GM12878 (cell line): Measurements from ENCODE around the gene CPNE5. TPM values are rescaled to one million over a fixed set of nuclear protein-coding genes. Genes with fewer than 3 reads are reported as not detected.
A peak's percentile ranks its signal among the peaks of the same experiment; 100 is the strongest.

Source experiments
- ASH2L ChIP-seq: fragments of 300-600, 200-600 bp; sonication (generic); IDR thresholded peaks from 2 replicates; pipeline ENCODE4 v1.6.1; 2017; ENCODE audit warnings: low read depth, mild to moderate bottlenecking, borderline replicate concordance
- BACH1 ChIP-seq: fragments of 450-650 bp; IDR thresholded peaks from 2 replicates; pipeline ENCODE4 v1.6.1; 2017; ENCODE audit warnings: mild to moderate bottlenecking, borderline replicate concordance
- BCL11A ChIP-seq: IDR thresholded peaks from 2 replicates; pipeline ENCODE4 v1.6.1; 2011; ENCODE audit warnings: low read depth, low read length
- FOXK2 ChIP-seq: fragments of 450-650 bp; IDR thresholded peaks from 2 replicates; pipeline ENCODE4 v1.6.1; 2017; ENCODE audit warnings: mild to moderate bottlenecking, moderate library complexity
- GABPA ChIP-seq: IDR thresholded peaks from 2 replicates; pipeline ENCODE4 v1.6.1; 2014; ENCODE audit warnings: antibody characterized with exemption, low read depth, mild to moderate bottlenecking, inconsistent platforms
- HCFC1 ChIP-seq: fragments of 150-350 bp; IDR thresholded peaks from 2 replicates; pipeline ENCODE4 v1.6.1; 2014; ENCODE audit warnings: low read length
- LARP7 ChIP-seq: fragments of 450-650 bp; IDR thresholded peaks from 2 replicates; pipeline ENCODE4 v1.6.1; 2017; ENCODE audit warnings: mild to moderate bottlenecking
- MEF2A ChIP-seq: IDR thresholded peaks from 2 replicates; pipeline ENCODE4 v1.6.1; 2011; ENCODE audit warnings: low read depth, mild to moderate bottlenecking, low read length, moderate library complexity; ENCODE audit not compliant: insufficient read depth
- NRF1 ChIP-seq: conservative IDR thresholded peaks from 2 replicates; pipeline ENCODE4 v1.6.1; 2011; ENCODE audit warnings: mild to moderate bottlenecking, low read depth, low read length, improper control_type of control experiment
- RFX5 ChIP-seq: IDR thresholded peaks from 2 replicates; pipeline ENCODE4 v1.6.1; 2011; ENCODE audit warnings: low read depth, low read length, improper control_type of control experiment
- SIX5 ChIP-seq: IDR thresholded peaks from 2 replicates; pipeline ENCODE4 v1.6.1; 2011; ENCODE audit warnings: mild to moderate bottlenecking, low read depth, low read length, moderate library complexity; ENCODE audit not compliant: severe bottlenecking
- SMARCA5 ChIP-seq: fragments of 450-650 bp; IDR thresholded peaks from 2 replicates; pipeline ENCODE4 v1.6.1; 2017; ENCODE audit warnings: mild to moderate bottlenecking
- TARDBP ChIP-seq: IDR thresholded peaks from 2 replicates; pipeline ENCODE4 v1.6.1; 2016; ENCODE audit warnings: borderline replicate concordance
- ZBED1 ChIP-seq: IDR thresholded peaks from 2 replicates; pipeline ENCODE4 v1.6.1; 2016; ENCODE audit warnings: borderline replicate concordance
- polyA plus RNA-seq, 11 experiments: library from polyadenylated mRNA; depleted of rRNA in 4 of 11; unstranded in 6 of 11; stranded (reverse) in 5 of 11; fragments of >200 nt; fragmentation: Nextera tagmentation in 4 of 11; fragmentation: Illumina TruSeq in 1 of 11; extraction: Ambion mirVana in 4 of 11; extraction: Trizol in 1 of 11; gene quantifications; 1 replicate in 1 of 11; 2 replicates in 10 of 11; pipeline versions ENCODE4 v1.2.1 to v1.2.3, GENCODE V29; 2011 to 2016; ENCODE audit warnings: inconsistent platforms in 2 of 11, missing spikeins in 2 of 11, low read depth in 1 of 11
- total RNA-seq, 4 experiments: library from RNA; depleted of rRNA in 3 of 4; stranded (reverse); fragments of >200 nt in 3 of 4; fragmentation: Illumina TruSeq in 1 of 4; extraction: Trizol in 1 of 4; gene quantifications; 2 replicates each; pipeline versions ENCODE4 v1.2.1 to v1.2.3, GENCODE V29; 2013 to 2021
- TF ChIP-seq, protein P1 (sequence below): IDR thresholded peaks from 2 replicates; pipeline ENCODE4 v1.6.1; 2011; ENCODE audit warnings: low read depth, low read length, improper control_type of control experiment, borderline replicate concordance
- TF ChIP-seq, protein P2 (sequence below): fragments of 450-650 bp; formaldehyde crosslinking; IDR thresholded peaks from 2 replicates; pipeline ENCODE4 v1.4.0; 2022; ENCODE audit warnings: mild to moderate bottlenecking, moderate library complexity
- TF ChIP-seq, protein P3 (sequence below): fragments of 450-650 bp; conservative IDR thresholded peaks from 2 replicates; pipeline ENCODE4 v1.6.1; 2017; ENCODE audit warnings: mild to moderate bottlenecking, moderate library complexity
- TF ChIP-seq, protein P4 (sequence below): IDR thresholded peaks from 2 replicates; pipeline ENCODE4 v1.6.1; 2012; ENCODE audit warnings: low read length, inconsistent platforms
- TF ChIP-seq, protein P5 (sequence below): IDR thresholded peaks from 2 replicates; pipeline ENCODE4 v1.6.1; 2012; ENCODE audit warnings: improper control_type of control experiment, low read depth, low read length; ENCODE audit not compliant: insufficient replicate concordance

The CPNE5 gene
- total and polyA plus RNA-seq, 10 of the 15 experiments (the other 5 are each of a cell fraction or from before 2014, with no cell fraction given): 2.4 to 39.1 (median 18.2) TPM

DNA sequence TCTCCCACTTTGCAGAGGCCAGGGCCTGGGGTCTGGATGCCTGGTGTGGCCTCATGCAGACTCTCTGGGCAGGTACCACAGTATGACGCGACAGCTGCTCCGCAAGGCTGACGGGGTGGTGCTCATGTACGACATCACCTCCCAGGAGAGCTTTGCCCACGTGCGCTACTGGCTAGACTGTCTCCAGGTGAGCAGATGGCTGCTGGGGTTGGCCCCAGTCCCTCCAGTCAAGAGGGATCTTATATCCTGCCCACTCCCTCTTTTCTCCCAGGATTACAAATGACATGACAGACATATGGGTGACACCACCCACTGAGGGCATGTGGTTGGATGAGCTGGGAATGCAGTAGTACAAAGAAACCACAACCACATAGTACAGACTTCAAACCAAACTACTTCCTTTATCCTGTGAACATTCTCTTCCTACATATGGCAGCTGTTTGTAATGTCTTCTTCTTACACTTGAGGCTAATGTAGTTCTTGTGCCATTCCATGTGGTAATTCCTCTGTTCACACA is 111.7 kb downstream of the CPNE5 start (continued):
- TF ChIP-seq ZBED1 (no peak), RFX5 (no peak), SIX5 (no peak), BACH1 (no peak), ASH2L (no peak), NRF1 (no peak), HCFC1 (no peak), BCL11A (no peak), MEF2A (no peak), FOXK2 (no peak), GABPA (no peak), TARDBP (no peak), LARP7 (0 out of 2 replicates have a peak, but pooled peaks have one; percentile 46), SMARCA5 (no peak)
- TF ChIP-seq, protein P1, sequence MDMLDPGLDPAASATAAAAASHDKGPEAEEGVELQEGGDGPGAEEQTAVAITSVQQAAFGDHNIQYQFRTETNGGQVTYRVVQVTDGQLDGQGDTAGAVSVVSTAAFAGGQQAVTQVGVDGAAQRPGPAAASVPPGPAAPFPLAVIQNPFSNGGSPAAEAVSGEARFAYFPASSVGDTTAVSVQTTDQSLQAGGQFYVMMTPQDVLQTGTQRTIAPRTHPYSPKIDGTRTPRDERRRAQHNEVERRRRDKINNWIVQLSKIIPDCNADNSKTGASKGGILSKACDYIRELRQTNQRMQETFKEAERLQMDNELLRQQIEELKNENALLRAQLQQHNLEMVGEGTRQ: no peak
- TF ChIP-seq, protein P2, sequence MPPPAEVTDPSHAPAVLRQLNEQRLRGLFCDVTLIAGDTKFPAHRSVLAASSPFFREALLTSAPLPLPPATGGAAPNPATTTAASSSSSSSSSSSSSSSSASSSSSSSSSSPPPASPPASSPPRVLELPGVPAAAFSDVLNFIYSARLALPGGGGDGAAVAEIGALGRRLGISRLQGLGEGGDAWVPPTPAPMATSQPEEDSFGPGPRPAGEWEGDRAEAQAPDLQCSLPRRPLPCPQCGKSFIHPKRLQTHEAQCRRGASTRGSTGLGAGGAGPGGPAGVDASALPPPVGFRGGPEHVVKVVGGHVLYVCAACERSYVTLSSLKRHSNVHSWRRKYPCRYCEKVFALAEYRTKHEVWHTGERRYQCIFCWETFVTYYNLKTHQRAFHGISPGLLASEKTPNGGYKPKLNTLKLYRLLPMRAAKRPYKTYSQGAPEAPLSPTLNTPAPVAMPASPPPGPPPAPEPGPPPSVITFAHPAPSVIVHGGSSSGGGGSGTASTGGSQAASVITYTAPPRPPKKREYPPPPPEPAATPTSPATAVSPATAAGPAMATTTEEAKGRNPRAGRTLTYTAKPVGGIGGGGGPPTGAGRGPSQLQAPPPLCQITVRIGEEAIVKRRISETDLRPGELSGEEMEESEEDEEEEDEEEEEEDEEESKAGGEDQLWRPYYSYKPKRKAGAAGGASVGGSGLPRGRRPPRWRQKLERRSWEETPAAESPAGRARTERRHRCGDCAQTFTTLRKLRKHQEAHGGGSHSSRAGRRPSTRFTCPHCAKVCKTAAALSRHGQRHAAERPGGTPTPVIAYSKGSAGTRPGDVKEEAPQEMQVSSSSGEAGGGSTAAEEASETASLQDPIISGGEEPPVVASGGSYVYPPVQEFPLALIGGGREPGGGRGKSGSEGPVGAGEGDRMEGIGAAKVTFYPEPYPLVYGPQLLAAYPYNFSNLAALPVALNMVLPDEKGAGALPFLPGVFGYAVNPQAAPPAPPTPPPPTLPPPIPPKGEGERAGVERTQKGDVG: no peak
- TF ChIP-seq, protein P3, sequence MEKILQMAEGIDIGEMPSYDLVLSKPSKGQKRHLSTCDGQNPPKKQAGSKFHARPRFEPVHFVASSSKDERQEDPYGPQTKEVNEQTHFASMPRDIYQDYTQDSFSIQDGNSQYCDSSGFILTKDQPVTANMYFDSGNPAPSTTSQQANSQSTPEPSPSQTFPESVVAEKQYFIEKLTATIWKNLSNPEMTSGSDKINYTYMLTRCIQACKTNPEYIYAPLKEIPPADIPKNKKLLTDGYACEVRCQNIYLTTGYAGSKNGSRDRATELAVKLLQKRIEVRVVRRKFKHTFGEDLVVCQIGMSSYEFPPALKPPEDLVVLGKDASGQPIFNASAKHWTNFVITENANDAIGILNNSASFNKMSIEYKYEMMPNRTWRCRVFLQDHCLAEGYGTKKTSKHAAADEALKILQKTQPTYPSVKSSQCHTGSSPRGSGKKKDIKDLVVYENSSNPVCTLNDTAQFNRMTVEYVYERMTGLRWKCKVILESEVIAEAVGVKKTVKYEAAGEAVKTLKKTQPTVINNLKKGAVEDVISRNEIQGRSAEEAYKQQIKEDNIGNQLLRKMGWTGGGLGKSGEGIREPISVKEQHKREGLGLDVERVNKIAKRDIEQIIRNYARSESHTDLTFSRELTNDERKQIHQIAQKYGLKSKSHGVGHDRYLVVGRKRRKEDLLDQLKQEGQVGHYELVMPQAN: no peak
- TF ChIP-seq, protein P4, sequence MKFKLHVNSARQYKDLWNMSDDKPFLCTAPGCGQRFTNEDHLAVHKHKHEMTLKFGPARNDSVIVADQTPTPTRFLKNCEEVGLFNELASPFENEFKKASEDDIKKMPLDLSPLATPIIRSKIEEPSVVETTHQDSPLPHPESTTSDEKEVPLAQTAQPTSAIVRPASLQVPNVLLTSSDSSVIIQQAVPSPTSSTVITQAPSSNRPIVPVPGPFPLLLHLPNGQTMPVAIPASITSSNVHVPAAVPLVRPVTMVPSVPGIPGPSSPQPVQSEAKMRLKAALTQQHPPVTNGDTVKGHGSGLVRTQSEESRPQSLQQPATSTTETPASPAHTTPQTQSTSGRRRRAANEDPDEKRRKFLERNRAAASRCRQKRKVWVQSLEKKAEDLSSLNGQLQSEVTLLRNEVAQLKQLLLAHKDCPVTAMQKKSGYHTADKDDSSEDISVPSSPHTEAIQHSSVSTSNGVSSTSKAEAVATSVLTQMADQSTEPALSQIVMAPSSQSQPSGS: no peak
- TF ChIP-seq, protein P5, sequence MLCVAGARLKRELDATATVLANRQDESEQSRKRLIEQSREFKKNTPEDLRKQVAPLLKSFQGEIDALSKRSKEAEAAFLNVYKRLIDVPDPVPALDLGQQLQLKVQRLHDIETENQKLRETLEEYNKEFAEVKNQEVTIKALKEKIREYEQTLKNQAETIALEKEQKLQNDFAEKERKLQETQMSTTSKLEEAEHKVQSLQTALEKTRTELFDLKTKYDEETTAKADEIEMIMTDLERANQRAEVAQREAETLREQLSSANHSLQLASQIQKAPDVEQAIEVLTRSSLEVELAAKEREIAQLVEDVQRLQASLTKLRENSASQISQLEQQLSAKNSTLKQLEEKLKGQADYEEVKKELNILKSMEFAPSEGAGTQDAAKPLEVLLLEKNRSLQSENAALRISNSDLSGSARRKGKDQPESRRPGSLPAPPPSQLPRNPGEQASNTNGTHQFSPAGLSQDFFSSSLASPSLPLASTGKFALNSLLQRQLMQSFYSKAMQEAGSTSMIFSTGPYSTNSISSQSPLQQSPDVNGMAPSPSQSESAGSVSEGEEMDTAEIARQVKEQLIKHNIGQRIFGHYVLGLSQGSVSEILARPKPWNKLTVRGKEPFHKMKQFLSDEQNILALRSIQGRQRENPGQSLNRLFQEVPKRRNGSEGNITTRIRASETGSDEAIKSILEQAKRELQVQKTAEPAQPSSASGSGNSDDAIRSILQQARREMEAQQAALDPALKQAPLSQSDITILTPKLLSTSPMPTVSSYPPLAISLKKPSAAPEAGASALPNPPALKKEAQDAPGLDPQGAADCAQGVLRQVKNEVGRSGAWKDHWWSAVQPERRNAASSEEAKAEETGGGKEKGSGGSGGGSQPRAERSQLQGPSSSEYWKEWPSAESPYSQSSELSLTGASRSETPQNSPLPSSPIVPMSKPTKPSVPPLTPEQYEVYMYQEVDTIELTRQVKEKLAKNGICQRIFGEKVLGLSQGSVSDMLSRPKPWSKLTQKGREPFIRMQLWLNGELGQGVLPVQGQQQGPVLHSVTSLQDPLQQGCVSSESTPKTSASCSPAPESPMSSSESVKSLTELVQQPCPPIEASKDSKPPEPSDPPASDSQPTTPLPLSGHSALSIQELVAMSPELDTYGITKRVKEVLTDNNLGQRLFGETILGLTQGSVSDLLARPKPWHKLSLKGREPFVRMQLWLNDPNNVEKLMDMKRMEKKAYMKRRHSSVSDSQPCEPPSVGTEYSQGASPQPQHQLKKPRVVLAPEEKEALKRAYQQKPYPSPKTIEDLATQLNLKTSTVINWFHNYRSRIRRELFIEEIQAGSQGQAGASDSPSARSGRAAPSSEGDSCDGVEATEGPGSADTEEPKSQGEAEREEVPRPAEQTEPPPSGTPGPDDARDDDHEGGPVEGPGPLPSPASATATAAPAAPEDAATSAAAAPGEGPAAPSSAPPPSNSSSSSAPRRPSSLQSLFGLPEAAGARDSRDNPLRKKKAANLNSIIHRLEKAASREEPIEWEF: no peak
